ENCODE data around the gene ITGA11. TPM values are rescaled to one million over a fixed set of nuclear protein-coding genes. Genes with fewer than 3 reads are reported as not detected.

Gene ITGA11, protein sequence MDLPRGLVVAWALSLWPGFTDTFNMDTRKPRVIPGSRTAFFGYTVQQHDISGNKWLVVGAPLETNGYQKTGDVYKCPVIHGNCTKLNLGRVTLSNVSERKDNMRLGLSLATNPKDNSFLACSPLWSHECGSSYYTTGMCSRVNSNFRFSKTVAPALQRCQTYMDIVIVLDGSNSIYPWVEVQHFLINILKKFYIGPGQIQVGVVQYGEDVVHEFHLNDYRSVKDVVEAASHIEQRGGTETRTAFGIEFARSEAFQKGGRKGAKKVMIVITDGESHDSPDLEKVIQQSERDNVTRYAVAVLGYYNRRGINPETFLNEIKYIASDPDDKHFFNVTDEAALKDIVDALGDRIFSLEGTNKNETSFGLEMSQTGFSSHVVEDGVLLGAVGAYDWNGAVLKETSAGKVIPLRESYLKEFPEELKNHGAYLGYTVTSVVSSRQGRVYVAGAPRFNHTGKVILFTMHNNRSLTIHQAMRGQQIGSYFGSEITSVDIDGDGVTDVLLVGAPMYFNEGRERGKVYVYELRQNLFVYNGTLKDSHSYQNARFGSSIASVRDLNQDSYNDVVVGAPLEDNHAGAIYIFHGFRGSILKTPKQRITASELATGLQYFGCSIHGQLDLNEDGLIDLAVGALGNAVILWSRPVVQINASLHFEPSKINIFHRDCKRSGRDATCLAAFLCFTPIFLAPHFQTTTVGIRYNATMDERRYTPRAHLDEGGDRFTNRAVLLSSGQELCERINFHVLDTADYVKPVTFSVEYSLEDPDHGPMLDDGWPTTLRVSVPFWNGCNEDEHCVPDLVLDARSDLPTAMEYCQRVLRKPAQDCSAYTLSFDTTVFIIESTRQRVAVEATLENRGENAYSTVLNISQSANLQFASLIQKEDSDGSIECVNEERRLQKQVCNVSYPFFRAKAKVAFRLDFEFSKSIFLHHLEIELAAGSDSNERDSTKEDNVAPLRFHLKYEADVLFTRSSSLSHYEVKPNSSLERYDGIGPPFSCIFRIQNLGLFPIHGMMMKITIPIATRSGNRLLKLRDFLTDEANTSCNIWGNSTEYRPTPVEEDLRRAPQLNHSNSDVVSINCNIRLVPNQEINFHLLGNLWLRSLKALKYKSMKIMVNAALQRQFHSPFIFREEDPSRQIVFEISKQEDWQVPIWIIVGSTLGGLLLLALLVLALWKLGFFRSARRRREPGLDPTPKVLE
- total RNA-seq, result 6.0 and 51.3 TPM in 2 replicates

DNA sequence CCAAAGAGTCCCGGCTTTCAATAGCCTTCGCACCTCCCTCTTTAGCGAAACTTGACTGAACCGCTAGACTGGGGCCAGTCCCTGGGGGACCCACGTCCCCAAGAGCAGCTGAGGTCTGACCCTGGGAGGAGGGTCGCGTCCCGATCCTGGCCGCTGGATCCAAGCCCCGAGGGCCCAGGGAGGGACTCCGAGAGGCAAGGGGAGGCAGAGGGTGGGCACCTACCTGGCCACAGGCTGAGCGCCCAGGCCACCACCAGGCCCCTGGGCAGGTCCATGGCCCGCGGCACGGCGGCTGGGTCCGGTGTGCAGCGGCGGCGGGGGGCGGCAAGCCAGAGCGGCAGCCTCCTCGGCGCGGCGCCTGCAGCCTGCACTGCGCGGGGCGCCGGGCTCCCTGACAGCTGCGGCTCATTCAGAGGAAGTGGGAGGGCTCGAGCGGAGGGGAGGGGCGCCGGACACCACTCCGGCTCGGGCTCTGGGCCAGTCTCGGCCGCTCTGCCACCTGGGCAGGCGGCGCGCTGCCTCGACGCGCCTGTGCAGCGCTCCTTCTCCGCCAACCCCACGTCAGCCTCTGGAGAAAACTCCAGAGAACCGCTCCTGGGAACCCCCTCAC, at the start of gene ITGA11:
TSS of gene ITGA11 (minus strand) at position 372 of the 610 bp plus-strand sequence. CDS start at position 275, 97 bp downstream.
- DNase-seq (ENCODE audit: low read depth in 2 of 2), result peak; percentile 23 to 79

- no peak for DNase-seq (ENCODE audit: low read depth in 2 of 2)
These were observed 49.4 kb upstream of the ITGA11 start for GRCh38 chr15:68481321-68481720.

GRCh38 chr15:68480296-68480695, 48.3 kb upstream of the ITGA11 start:
- DNase-seq (ENCODE audit: low read depth in 2 of 2), result no peak

- DNase-seq (ENCODE audit: low read depth in 2 of 2), result no peak
These were observed 47.9 kb upstream of the ITGA11 start for GRCh38 chr15:68479870-68480269.

DNA sequence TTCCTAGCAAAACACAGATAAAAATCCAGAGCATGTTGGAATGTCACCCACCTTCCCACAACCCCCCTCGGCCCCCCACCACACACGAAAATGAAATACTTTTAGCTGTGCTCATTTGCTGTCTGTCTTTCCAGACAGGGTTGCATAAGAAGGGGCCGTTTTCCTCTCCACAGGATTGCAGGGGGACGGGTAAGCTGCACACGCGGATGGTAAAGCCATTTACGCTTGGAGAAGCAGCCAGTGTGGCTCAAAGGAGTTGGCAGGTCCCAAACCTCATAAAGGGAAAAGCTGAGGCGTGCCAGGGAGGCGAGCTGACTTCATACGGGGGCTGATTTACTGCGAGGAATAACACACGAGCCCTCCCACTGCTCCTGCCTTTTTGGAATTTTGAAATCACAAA, 47.4 kb upstream of the ITGA11 start:
- no peak for DNase-seq (ENCODE audit: low read depth in 2 of 2)

DNA sequence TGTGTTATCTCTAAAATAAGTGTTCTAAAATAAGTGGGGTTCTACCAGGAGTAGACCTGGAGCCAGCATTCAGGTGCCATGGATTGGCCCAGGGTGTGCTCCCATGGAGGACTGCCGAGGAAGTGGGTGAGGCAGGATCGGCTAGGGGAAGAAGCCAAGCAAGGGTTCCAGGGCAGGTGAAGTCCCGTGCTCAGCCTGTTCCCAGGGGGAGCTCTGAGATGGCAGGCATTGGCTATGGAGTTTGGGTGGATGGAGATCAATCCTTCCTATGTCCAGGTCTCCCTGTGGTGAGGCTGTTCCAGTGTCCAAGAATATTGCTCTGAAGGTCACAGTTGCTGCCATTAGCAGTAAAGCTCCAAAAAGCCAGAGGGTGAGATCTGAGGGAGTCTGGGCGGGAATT, 46.9 kb upstream of the ITGA11 start:
- no peak for DNase-seq (ENCODE audit: low read depth in 2 of 2)

GRCh38 chr15:68475449-68475848, 43.5 kb upstream of the ITGA11 start:
- no peak for DNase-seq (ENCODE audit: low read depth in 2 of 2)

DNA sequence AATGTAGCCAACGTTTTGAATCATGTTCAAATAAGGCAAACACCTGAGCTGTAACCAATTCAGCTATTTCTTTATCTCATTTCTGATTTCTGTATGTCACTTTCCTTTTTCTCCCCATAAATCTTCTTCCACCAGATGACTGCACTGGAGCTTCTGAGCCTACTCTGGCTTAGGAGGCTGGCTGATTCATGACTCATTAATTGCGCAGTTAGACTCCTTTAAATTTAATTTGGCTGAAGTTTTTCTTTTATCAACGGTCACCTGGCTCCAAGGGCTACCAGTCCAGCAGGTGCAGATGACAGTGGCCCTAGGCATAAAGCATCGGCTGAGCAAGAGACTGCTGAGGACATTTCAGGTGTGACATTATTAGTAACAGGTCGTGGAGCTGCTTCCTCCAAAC, 39.6 kb upstream of the ITGA11 start:
- DNase-seq (ENCODE audit: low read depth in 2 of 2), result no peak

GRCh38 chr15:68470976-68471375, 39.0 kb upstream of the ITGA11 start:
- no peak for DNase-seq (ENCODE audit: low read depth in 2 of 2)

GRCh38 chr15:68470049-68470742, 38.2 kb upstream of the ITGA11 start:
- peak in 1 of 2 donors; percentile 13 for DNase-seq (ENCODE audit: low read depth in 2 of 2)

DNA sequence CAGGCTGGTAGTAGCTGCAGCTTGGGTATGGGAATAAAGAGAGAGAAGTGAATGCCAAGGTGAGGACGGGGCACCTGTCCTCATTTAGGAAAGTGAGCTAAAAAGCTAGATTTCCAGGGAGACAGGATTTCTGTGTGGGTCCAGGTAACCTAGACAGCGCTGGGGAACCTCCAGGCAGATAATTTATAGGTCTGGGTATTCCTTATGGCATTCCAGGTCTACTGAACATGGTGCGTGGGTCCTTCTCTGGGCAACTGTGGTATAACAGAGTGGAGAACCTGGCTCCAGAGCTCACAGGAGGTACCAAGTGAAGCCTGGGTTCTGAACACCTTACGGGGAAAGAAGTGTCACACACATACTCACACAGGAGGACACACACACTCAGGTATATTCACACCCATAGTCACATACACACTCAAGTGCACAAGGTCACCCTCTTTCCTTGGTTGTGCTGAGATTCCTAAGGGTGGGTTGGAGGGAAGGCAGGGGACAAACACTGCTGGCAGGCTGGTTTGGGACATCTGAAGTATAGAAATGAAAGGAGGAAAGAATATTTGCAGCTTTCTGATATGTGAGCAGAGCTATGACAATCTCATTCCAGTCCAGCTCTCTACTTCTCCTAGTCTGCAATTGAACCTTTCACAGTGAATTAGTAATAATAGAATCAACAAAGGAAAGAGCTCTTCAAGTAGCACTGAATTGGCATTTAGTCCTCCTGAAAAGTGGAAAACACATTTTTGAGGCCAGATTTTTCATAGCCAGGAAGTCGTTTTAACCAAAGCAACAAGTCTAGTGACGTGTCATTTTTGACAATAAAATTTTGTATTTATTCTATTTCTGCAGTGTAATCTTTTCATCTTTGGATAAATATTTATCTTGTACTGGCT, 37.4 kb upstream of the ITGA11 start:
- peak in 1 of 2 donors; percentile 12 for DNase-seq (ENCODE audit: low read depth in 2 of 2)

- no peak for DNase-seq (ENCODE audit: low read depth in 2 of 2)
These were observed 34.9 kb upstream of the ITGA11 start for GRCh38 chr15:68466876-68467275.

DNA sequence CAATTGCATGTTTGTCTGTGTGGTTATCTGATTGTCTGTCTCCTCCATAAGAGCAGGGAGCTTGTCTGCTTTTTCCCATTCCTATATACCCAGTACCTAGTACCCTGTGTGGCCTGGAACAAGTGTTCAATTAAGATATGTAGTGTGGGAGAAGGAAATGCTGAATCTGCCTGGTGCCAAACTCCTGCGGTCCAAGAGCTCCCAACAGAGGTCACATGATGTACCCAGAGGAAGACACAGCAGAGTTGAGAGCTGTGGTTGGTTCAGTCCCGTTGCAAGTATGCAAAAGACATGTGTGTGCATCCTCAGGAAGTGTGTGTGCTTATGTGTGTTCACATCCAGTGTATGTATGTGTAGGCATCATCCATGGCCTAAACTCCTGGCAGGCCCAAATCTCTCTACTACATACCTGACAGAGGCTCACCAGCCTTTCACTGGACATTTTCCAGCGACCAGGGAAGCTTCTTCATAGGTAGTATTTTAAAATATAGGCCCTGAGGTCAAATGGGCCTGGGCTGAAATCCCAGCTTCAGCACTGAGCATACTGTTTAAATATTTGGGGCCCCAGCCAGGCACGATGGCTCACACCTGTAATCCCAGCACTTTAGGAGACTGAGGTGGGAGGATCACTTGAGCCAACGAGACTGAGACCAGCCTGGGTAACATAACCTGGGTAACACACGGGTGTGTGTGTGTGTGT, 34.0 kb upstream of the ITGA11 start:
- no peak for DNase-seq (ENCODE audit: low read depth in 2 of 2)

DNA sequence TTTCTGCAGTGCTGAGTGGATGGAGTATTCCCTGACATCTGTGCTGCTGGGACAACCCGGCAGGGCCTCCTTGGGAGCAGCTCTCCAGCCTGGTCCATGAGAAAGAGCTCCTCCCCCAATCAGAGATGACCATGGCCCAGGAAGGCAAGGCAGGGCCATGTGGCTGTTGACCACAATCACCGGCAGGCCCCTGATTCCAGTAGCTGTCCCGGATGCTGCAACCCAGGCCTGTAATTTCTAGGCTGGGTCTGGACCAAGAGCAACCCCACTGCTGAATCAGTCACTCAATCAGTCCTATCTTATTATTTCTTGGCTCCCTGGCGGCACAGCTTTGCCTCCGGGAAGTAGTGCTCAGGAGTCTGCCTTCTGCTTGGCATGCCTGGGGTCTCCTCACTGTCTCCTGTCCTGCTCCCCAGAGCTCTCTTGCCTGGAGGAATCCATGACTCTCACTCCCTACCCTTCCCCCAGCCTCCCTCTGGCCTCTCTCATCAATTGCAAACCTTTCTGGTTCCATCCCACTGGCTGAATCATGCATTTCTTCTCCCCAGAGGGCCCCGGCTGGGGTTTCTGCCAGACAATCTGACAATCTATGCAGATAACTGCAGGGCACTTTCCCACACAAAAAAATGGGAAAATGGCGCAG, 32.6 kb upstream of the ITGA11 start:
- no peak for DNase-seq (ENCODE audit: low read depth in 2 of 2)

GRCh38 chr15:68463996-68464395, 32.0 kb upstream of the ITGA11 start:
- DNase-seq (ENCODE audit: low read depth in 2 of 2), result no peak

DNA sequence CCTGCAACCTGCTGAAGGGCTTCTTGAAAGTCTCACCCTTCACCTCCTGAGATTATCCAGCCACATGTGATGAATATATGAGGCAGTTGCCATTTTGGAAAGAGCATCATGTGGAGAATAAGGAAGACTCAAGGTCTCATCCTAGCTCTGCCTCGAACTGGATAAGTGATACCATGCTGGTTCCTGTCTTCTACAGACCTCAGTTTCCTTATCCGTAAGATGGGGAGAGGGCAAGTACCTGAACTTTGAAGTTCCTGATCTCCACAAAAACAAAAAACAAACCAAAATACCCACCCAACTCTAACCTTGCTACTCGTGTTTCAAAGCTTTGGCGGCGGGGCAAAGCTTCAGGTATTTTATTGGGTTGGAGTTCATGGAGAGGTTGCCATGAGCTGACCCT, 31.5 kb upstream of the ITGA11 start:
- no peak for DNase-seq (ENCODE audit: low read depth in 2 of 2)

DNA sequence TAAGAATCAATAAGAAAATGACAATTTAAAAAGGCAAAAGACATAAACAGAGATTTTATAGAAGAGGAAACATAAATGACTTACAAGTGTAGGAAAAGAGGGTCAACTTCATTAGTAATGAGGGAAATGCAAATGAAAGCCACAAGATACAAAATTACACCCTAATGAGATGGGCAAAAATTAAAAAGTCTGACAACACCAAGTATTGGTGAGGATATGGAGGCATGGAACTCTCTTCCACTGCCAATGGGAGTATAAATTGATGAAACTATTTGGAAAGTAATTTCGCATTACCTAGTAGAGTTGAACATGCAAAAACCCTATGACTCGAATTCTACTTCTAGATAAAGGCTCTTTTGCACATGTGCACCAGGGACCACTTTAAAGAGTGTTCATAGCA, 28.2 kb upstream of the ITGA11 start:
- no peak for DNase-seq (ENCODE audit: low read depth in 2 of 2)

DNA sequence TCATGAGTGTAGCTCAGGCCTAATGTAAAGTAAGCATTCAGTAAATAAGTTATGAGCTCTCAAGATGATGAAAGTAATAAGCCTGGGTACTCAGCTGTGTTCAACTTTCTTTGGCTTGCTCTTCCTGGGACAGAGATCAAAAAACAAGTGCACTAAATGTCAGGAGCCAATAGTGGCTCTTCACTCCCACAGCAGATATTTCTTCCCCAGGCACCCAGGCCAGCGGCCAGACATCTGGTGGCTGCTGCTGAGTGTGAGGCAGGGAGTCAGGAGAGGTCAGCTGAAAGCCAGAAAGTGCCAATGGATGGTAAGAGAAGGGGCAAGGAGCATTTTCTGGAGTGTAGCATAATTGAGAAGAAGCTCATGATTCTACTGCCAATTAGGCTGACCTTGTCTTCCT, 18.2 kb upstream of the ITGA11 start:
- DNase-seq (ENCODE audit: low read depth in 2 of 2), result no peak

GRCh38 chr15:68449389-68449788, 17.4 kb upstream of the ITGA11 start:
- DNase-seq (ENCODE audit: low read depth in 2 of 2), result no peak

All from dermis microvascular lymphatic vessel endothelial cell (primary cell).